ENCODE measurements around the gene BTG2.

BTG2 gene

DNA sequence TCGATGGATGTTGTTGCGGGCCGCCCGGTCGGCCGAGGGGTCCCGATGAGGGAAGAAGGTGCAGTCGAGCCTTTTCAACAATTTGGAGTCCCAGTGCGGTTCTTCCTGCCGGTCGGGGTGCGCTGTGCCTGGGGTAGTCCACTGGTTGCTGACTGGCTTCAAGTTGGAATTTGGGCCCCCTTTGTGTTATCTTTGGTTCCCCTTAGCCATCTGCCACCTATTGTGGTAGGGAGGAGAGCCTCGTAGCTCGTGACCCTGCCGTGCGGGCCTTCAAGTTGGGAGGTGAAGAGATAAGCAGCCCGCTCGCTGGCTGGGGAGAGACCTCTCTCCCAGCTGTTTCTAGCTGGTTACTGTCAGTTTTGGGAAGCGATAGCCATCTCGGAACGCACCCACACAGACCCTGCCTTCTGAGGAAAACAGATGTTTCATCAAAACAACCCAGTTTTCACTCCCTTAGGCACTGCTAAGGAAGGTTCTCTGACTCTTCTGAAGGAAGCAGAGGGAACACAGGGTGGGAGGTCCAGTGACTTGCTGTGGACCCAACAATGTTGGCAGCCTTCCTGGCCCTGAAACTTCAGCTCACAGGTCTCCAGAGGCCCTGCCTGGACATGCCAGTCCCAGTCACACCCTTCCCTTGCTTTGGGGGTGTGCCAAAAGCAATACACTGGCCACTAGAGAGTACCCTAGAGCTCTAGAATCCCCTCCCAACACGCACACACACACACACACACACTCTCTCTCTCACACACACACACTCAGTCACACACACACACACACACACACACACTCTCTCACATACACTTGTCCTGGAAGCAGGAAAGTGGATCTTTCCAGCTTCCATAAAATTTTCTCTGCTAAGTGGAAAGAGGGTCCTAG is 1.0 kb downstream of the BTG2 start:
- peaks cover 71 to 79% of the 10 kb centered on the region in 2 experiments for H3K4me1 ChIP-seq (ENCODE audit: control insufficient read depth in 1 of 2, insufficient read depth in 1 of 2, low read depth in 1 of 2, low read length in 1 of 2)
- TF ChIP-seq, protein P1, sequence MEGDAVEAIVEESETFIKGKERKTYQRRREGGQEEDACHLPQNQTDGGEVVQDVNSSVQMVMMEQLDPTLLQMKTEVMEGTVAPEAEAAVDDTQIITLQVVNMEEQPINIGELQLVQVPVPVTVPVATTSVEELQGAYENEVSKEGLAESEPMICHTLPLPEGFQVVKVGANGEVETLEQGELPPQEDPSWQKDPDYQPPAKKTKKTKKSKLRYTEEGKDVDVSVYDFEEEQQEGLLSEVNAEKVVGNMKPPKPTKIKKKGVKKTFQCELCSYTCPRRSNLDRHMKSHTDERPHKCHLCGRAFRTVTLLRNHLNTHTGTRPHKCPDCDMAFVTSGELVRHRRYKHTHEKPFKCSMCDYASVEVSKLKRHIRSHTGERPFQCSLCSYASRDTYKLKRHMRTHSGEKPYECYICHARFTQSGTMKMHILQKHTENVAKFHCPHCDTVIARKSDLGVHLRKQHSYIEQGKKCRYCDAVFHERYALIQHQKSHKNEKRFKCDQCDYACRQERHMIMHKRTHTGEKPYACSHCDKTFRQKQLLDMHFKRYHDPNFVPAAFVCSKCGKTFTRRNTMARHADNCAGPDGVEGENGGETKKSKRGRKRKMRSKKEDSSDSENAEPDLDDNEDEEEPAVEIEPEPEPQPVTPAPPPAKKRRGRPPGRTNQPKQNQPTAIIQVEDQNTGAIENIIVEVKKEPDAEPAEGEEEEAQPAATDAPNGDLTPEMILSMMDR (IDR thresholded peaks at IDR 0.05): no peak
- no peaks in the 10 kb centered on the region for H3K9me3 ChIP-seq
- H3K4me3 ChIP-seq (ENCODE audit: low read depth in 1 of 2, low read length in 1 of 2): peak overlapping the region; percentile 91 to 99
- H3K27me3 ChIP-seq: no peaks in the 10 kb centered on the region
- H3K27ac ChIP-seq: peak overlapping the region; percentile 100
- H3K36me3 ChIP-seq: peaks cover 50% of the 10 kb centered on the region

DNA sequence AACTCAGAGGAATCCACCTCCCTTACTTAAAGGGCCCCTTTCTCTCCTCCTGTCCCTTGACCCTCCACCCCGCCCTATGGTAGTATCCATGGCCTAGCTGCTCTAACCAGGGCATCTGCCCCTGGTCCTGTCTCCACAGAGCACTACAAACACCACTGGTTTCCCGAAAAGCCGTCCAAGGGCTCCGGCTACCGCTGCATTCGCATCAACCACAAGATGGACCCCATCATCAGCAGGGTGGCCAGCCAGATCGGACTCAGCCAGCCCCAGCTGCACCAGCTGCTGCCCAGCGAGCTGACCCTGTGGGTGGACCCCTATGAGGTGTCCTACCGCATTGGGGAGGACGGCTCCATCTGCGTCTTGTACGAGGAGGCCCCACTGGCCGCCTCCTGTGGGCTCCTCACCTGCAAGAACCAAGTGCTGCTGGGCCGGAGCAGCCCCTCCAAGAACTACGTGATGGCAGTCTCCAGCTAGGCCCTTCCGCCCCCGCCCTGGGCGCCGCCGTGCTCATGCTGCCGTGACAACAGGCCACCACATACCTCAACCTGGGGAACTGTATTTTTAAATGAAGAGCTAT is 1.7 kb downstream of the BTG2 start:
- H3K27me3 ChIP-seq: no peaks in the 10 kb centered on the region
- peak overlapping the region; percentile 100 for H3K27ac ChIP-seq
- H3K4me1 ChIP-seq (ENCODE audit: control insufficient read depth in 1 of 2, insufficient read depth in 1 of 2, low read depth in 1 of 2, low read length in 1 of 2): peaks cover 66 to 72% of the 10 kb centered on the region in 2 experiments
- no peaks in the 10 kb centered on the region for H3K9me3 ChIP-seq
- TF ChIP-seq, protein P1 (IDR thresholded peaks at IDR 0.05): no peak
- peaks cover 55% of the 10 kb centered on the region for H3K36me3 ChIP-seq
- peak overlapping the region; percentile 91 to 99 for H3K4me3 ChIP-seq (ENCODE audit: low read depth in 1 of 2, low read length in 1 of 2)

DNA sequence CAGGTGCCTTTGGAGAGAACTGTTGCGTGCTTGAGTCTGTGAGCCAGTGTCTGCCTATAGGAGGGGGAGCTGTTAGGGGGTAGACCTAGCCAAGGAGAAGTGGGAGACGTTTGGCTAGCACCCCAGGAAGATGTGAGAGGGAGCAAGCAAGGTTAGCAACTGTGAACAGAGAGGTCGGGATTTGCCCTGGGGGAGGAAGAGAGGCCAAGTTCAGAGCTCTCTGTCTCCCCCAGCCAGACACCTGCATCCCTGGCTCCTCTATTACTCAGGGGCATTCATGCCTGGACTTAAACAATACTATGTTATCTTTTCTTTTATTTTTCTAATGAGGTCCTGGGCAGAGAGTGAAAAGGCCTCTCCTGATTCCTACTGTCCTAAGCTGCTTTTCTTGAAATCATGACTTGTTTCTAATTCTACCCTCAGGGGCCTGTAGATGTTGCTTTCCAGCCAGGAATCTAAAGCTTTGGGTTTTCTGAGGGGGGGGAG is 2.4 kb downstream of the BTG2 start:
- Histone ChIP-seq H3K27ac (peak overlapping the region; percentile 100), H3K9me3 (no peaks in the 10 kb centered on the region), H3K4me3 (ENCODE audit: low read depth in 1 of 2, low read length in 1 of 2) (peak overlapping the region; percentile 91 to 99), H3K4me1 (ENCODE audit: control insufficient read depth in 1 of 2, insufficient read depth in 1 of 2, low read depth in 1 of 2, low read length in 1 of 2) (peaks cover 62 to 66% of the 10 kb centered on the region in 2 experiments), H3K36me3 (peaks cover 55% of the 10 kb centered on the region), H3K27me3 (no peaks in the 10 kb centered on the region)
- TF ChIP-seq, protein P1 (IDR thresholded peaks at IDR 0.05): no peak

GRCh38 chr1:203308328-203308922 is 3.1 kb downstream of the BTG2 start:
- Histone ChIP-seq H3K4me1 (ENCODE audit: control insufficient read depth in 1 of 2, insufficient read depth in 1 of 2, low read depth in 1 of 2, low read length in 1 of 2) (peaks cover 58% of the 10 kb centered on the region in 2 experiments), H3K36me3 (peaks cover 55% of the 10 kb centered on the region), H3K4me3 (ENCODE audit: low read depth in 1 of 2, low read length in 1 of 2) (peak overlapping the region; percentile 91 to 99), H3K9me3 (no peaks in the 10 kb centered on the region), H3K27ac (peak overlapping the region; percentile 100), H3K27me3 (no peaks in the 10 kb centered on the region)
- TF ChIP-seq, protein P1 (IDR thresholded peaks at IDR 0.05): no peak

- peaks cover 53% of the 10 kb centered on the region in 2 experiments for H3K4me1 ChIP-seq (ENCODE audit: control insufficient read depth in 1 of 2, insufficient read depth in 1 of 2, low read depth in 1 of 2, low read length in 1 of 2)
- H3K27ac ChIP-seq: peak overlapping the region; percentile 100
- peak overlapping the region; percentile 91 to 99 for H3K4me3 ChIP-seq (ENCODE audit: low read depth in 1 of 2, low read length in 1 of 2)
- H3K36me3 ChIP-seq: peaks cover 55% of the 10 kb centered on the region
- no peaks in the 10 kb centered on the region for H3K27me3 ChIP-seq
- no peaks in the 10 kb centered on the region for H3K9me3 ChIP-seq
- TF ChIP-seq, protein P1 (IDR thresholded peaks at IDR 0.05): no peak
These were observed 3.6 kb downstream of the BTG2 start for GRCh38 chr1:203308923-203309331.

Measured in neutrophil (primary cell).